Activated CD4-positive, alpha-beta T cell treated with anti-CD3 and anti-CD28 coated beads, Interleukin-2, amount 10 ng/mL, durations not matched to agents 24 days and 14 days (primary cell): ENCODE measurements around the gene MTPN. TPM values are rescaled to one million over a fixed set of nuclear protein-coding genes. Genes with fewer than 3 reads are reported as not detected.

Experiments used
- DNase-seq: peaks from one replicate; pipeline ENCODE4 v3.0.0; 2022
- H3K27ac Mint-ChIP-seq: one replicate; pipeline ENCODE4 v1.8.0; 2022; ENCODE audit warnings: mild to moderate bottlenecking, mixed read lengths
- H3K27me3 Mint-ChIP-seq: one replicate; pipeline ENCODE4 v1.8.0; 2022; ENCODE audit warnings: mixed read lengths
- H3K36me3 Mint-ChIP-seq: one replicate; pipeline ENCODE4 v1.8.0; 2022; ENCODE audit warnings: low read depth, mild to moderate bottlenecking, mixed read lengths
- H3K4me1 Mint-ChIP-seq: one replicate; pipeline ENCODE4 v1.8.0; 2021; ENCODE audit warnings: mixed read lengths
- H3K4me3 Mint-ChIP-seq: one replicate; pipeline ENCODE4 v1.8.0; 2022; ENCODE audit warnings: mild to moderate bottlenecking, moderate library complexity, mixed read lengths
- H3K9me3 Mint-ChIP-seq: one replicate; pipeline ENCODE4 v1.8.0; 2021; ENCODE audit warnings: mixed read lengths
- intact Hi-C: fragments of 100-400 bp; cut with micrococcal nuclease; formaldehyde crosslinking; loops from one replicate; pipeline ENCODE4 v1.15.1; 2023
- total RNA-seq: library from RNA; stranded (reverse); gene quantifications from 2 replicates; pipeline ENCODE4 v1.2.3, GENCODE V29; 2022

The MTPN gene
- total RNA-seq, 1 donor from 2014 or later, result 121 TPM

- Mint-ChIP-seq H3K4me1 (no peaks in the 10 kb centered on the region), H3K9me3 (no peaks in the 10 kb centered on the region)
Observed at GRCh38 chr7:136000288-136000913, 23.2 kb upstream of the MTPN start.

GRCh38 chr7:135998081-135998480 lies 20.9 kb upstream of the MTPN start:
- no peaks in the 10 kb centered on the region for H3K9me3 Mint-ChIP-seq
- intact Hi-C loops, result no loop called here
- H3K36me3 Mint-ChIP-seq, result no peaks in the 10 kb centered on the region
- H3K27ac Mint-ChIP-seq, result no peak overlapping the region
- peaks cover 11% of the 10 kb centered on the region for H3K4me1 Mint-ChIP-seq
- no peak overlapping the region for H3K4me3 Mint-ChIP-seq
- no peaks in the 10 kb centered on the region for H3K27me3 Mint-ChIP-seq
- DNase-seq, result no peak

More at GRCh38 chr7:136000288-136000913, 23.2 kb upstream of the MTPN start:
- intact Hi-C loops, result no loop called here
- Mint-ChIP-seq H3K27me3 (no peaks in the 10 kb centered on the region), H3K27ac (no peak overlapping the region), H3K4me3 (no peak overlapping the region), H3K36me3 (no peaks in the 10 kb centered on the region)
- no peak for DNase-seq

GRCh38 chr7:135995748-135996147 lies 18.6 kb upstream of the MTPN start:
- Mint-ChIP-seq H3K4me3 (no peak overlapping the region), H3K27ac (no peak overlapping the region)

GRCh38 chr7:135994466-135995205 lies 17.5 kb upstream of the MTPN start:
- H3K4me3 Mint-ChIP-seq, result no peak overlapping the region
- H3K27me3 Mint-ChIP-seq, result peaks cover 2% of the 10 kb centered on the region
- no peaks in the 10 kb centered on the region for H3K36me3 Mint-ChIP-seq
- DNase-seq, result no peak
- intact Hi-C loops, result loop anchor here (1.0 kb wide), 1 partner anchor 12 kb away; no protein-coding TSS in a partner anchor
- H3K9me3 Mint-ChIP-seq, result no peaks in the 10 kb centered on the region
- peak overlapping the region; percentile 64 for H3K27ac Mint-ChIP-seq
- H3K4me1 Mint-ChIP-seq, result peaks cover 22% of the 10 kb centered on the region

More at GRCh38 chr7:135995748-135996147, 18.6 kb upstream of the MTPN start:
- intact Hi-C loops, result no loop called here
- Mint-ChIP-seq H3K4me1 (peaks cover 19% of the 10 kb centered on the region), H3K36me3 (no peaks in the 10 kb centered on the region), H3K27me3 (no peaks in the 10 kb centered on the region), H3K9me3 (no peaks in the 10 kb centered on the region)
- DNase-seq, result no peak

GRCh38 chr7:135993950-135994349 lies 16.8 kb upstream of the MTPN start:
- Mint-ChIP-seq H3K27ac (no peak overlapping the region), H3K36me3 (no peaks in the 10 kb centered on the region), H3K4me1 (peaks cover 22% of the 10 kb centered on the region), H3K27me3 (peaks cover 4% of the 10 kb centered on the region), H3K4me3 (no peak overlapping the region), H3K9me3 (no peaks in the 10 kb centered on the region)
- intact Hi-C loops, result loop anchor here (1.0 kb wide), 1 partner anchor 12 kb away; no protein-coding TSS in a partner anchor
- peak; percentile 68 for DNase-seq

- H3K4me1 Mint-ChIP-seq, result peaks cover 22% of the 10 kb centered on the region
- H3K27ac Mint-ChIP-seq, result no peak overlapping the region
- DNase-seq, result no peak
- H3K4me3 Mint-ChIP-seq, result no peak overlapping the region
- no peaks in the 10 kb centered on the region for H3K9me3 Mint-ChIP-seq
- no peaks in the 10 kb centered on the region for H3K36me3 Mint-ChIP-seq
- intact Hi-C loops, result no loop called here
- peaks cover 4% of the 10 kb centered on the region for H3K27me3 Mint-ChIP-seq
Observed at GRCh38 chr7:135991906-135992305, 14.7 kb upstream of the MTPN start.

GRCh38 chr7:135991322-135991721 lies 14.2 kb upstream of the MTPN start:
- Mint-ChIP-seq H3K9me3 (no peaks in the 10 kb centered on the region), H3K27me3 (peaks cover 4% of the 10 kb centered on the region), H3K36me3 (no peaks in the 10 kb centered on the region), H3K4me3 (no peak overlapping the region), H3K4me1 (peaks cover 22% of the 10 kb centered on the region), H3K27ac (no peak overlapping the region)
- no peak for DNase-seq
- intact Hi-C loops, result no loop called here

GRCh38 chr7:135990258-135990657 lies 13.1 kb upstream of the MTPN start:
- H3K4me3 Mint-ChIP-seq, result no peak overlapping the region
- peaks cover 4% of the 10 kb centered on the region for H3K27me3 Mint-ChIP-seq
- no peak for DNase-seq
- no peak overlapping the region for H3K27ac Mint-ChIP-seq
- peaks cover 22% of the 10 kb centered on the region for H3K4me1 Mint-ChIP-seq
- intact Hi-C loops, result no loop called here
- H3K36me3 Mint-ChIP-seq, result no peaks in the 10 kb centered on the region
- no peaks in the 10 kb centered on the region for H3K9me3 Mint-ChIP-seq

GRCh38 chr7:135981958-135982646 lies 4.9 kb upstream of the MTPN start:
- H3K27me3 Mint-ChIP-seq, result no peaks in the 10 kb centered on the region
- peaks cover 44% of the 10 kb centered on the region for H3K4me1 Mint-ChIP-seq

GRCh38 chr7:135980665-135981180 lies 3.6 kb upstream of the MTPN start:
- H3K27me3 Mint-ChIP-seq, result no peaks in the 10 kb centered on the region
- no peaks in the 10 kb centered on the region for H3K9me3 Mint-ChIP-seq
- no peaks in the 10 kb centered on the region for H3K36me3 Mint-ChIP-seq
- intact Hi-C loops, result loop anchor here (1.0 to 10.0 kb wide), 3 partner anchors 51 to 1663 kb away; partner anchors contain the start of genes CYREN and SLC35B4
- peak overlapping the region; percentile 86 for H3K27ac Mint-ChIP-seq
- peaks cover 48% of the 10 kb centered on the region for H3K4me1 Mint-ChIP-seq
- H3K4me3 Mint-ChIP-seq, result peak overlapping the region; percentile 85
- peak; percentile 89 for DNase-seq

More at GRCh38 chr7:135981958-135982646, 4.9 kb upstream of the MTPN start:
- H3K27ac Mint-ChIP-seq, result peak overlapping the region; percentile 86
- peak; percentile 65 for DNase-seq
- no peaks in the 10 kb centered on the region for H3K36me3 Mint-ChIP-seq
- intact Hi-C loops, result loop anchor here (1.0 to 10.0 kb wide), 3 partner anchors 12 to 1665 kb away; partner anchors contain the start of genes CYREN and SLC35B4
- peak overlapping the region; percentile 85 for H3K4me3 Mint-ChIP-seq
- H3K9me3 Mint-ChIP-seq, result no peaks in the 10 kb centered on the region

GRCh38 chr7:135980012-135980551 lies 2.9 kb upstream of the MTPN start:
- intact Hi-C loops, result loop anchor here (1.0 to 10.0 kb wide), 3 partner anchors 51 to 1663 kb away; partner anchors contain the start of genes CYREN and SLC35B4
- H3K4me3 Mint-ChIP-seq, result peak overlapping the region; percentile 85
- H3K27ac Mint-ChIP-seq, result peak overlapping the region; percentile 86
- H3K36me3 Mint-ChIP-seq, result peaks cover 2% of the 10 kb centered on the region
- H3K27me3 Mint-ChIP-seq, result no peaks in the 10 kb centered on the region
- no peaks in the 10 kb centered on the region for H3K9me3 Mint-ChIP-seq
- H3K4me1 Mint-ChIP-seq, result peaks cover 50% of the 10 kb centered on the region
- no peak for DNase-seq

GRCh38 chr7:135979471-135980011 lies 2.4 kb upstream of the MTPN start:
- intact Hi-C loops, result loop anchor here (1.0 to 10.0 kb wide), 5 partner anchors 52 to 1662 kb away; partner anchors contain the start of genes BPGM, CYREN, SLC35B4 and WDR91
- no peak for DNase-seq
- H3K9me3 Mint-ChIP-seq, result no peaks in the 10 kb centered on the region
- peaks cover 3% of the 10 kb centered on the region for H3K36me3 Mint-ChIP-seq
- peaks cover 54% of the 10 kb centered on the region for H3K4me1 Mint-ChIP-seq
- no peaks in the 10 kb centered on the region for H3K27me3 Mint-ChIP-seq
- no peak overlapping the region for H3K4me3 Mint-ChIP-seq
- no peak overlapping the region for H3K27ac Mint-ChIP-seq

GRCh38 chr7:135978624-135979023 lies 1.5 kb upstream of the MTPN start:
- peaks cover 5% of the 10 kb centered on the region for H3K36me3 Mint-ChIP-seq
- DNase-seq, result no peak
- no peaks in the 10 kb centered on the region for H3K9me3 Mint-ChIP-seq
- intact Hi-C loops, result loop anchor here (5.0 to 10.0 kb wide), 2 partner anchors 766 to 1334 kb away; partner anchors contain the start of genes BPGM and WDR91
- no peak overlapping the region for H3K4me3 Mint-ChIP-seq
- H3K4me1 Mint-ChIP-seq, result peaks cover 58% of the 10 kb centered on the region
- H3K27me3 Mint-ChIP-seq, result no peaks in the 10 kb centered on the region
- H3K27ac Mint-ChIP-seq, result no peak overlapping the region
